GM20000 (cell line): Measurements from ENCODE around the gene HARBI1.

Experiments
- DNase-seq: peaks from one replicate; pipeline ENCODE4 v3.0.0; 2012; ENCODE audit warnings: low spot score
- TF ChIP-seq, protein P1 (sequence below): IDR thresholded peaks from 2 replicates; pipeline ENCODE4 v1.5.1; 2012; ENCODE audit warnings: mild to moderate bottlenecking, control low read depth; ENCODE audit errors: extremely low read depth, missing control alignments

Gene HARBI1

DNA sequence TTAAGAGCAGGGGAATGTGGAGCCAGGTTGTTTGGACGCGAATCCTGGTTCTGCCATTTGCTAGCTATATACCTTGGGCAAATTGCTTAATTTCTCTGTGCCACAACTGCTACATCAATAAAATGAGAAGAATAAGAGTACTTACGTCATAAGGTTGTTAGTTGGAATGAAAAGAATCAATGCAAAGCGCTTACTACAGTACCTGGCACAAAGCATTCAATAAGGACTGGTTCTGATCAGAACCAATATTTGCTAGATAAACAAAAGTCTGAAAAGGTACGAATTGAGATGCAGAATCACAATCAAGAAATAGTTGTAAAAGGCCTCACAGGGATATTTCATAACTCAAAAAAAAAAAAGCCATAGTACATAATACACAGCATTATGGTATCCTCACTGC is 34.4 kb downstream of the HARBI1 start:
- TF ChIP-seq, protein P1, sequence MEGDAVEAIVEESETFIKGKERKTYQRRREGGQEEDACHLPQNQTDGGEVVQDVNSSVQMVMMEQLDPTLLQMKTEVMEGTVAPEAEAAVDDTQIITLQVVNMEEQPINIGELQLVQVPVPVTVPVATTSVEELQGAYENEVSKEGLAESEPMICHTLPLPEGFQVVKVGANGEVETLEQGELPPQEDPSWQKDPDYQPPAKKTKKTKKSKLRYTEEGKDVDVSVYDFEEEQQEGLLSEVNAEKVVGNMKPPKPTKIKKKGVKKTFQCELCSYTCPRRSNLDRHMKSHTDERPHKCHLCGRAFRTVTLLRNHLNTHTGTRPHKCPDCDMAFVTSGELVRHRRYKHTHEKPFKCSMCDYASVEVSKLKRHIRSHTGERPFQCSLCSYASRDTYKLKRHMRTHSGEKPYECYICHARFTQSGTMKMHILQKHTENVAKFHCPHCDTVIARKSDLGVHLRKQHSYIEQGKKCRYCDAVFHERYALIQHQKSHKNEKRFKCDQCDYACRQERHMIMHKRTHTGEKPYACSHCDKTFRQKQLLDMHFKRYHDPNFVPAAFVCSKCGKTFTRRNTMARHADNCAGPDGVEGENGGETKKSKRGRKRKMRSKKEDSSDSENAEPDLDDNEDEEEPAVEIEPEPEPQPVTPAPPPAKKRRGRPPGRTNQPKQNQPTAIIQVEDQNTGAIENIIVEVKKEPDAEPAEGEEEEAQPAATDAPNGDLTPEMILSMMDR = no peak
- no peak for DNase-seq

DNA sequence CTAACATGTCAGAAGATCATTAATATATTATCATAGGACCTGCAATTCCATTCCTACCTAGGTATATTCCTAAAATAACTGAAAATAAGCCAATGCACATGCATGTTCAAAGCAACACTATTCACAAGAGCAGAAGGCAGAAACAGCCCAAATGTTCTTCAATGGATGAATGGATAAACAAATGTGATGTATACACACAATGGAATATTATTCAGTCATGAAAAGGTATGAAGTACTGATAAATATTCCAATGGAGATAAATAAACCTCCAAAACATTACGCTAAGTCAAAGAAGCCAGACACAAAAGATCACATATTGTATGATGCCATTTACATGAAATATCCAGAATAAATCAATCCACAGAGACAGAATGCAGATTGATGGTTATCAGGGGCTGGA is 40.0 kb downstream of the HARBI1 start:
- TF ChIP-seq, protein P1 = no peak
- DNase-seq = no peak

DNA sequence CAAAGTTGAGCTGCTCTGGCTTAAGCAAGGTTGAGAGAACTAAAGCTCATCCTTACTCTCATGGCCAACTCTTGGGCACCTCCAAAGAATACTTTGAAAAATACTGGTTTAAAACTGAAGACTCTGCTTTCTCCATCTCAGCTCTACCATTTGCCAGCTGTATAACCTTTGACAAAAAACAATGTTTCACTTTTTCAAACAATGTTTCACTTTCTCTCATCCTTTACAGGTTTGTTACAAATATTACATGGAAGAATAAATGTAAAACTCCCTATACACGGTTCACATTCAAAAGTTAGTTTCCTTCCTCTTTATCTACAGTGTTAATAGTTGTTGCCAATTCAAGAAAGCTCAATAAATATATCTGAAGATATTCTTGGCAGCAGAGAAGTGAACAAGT is 42.4 kb downstream of the HARBI1 start:
- TF ChIP-seq, protein P1 = no peak
- DNase-seq = no peak

DNA sequence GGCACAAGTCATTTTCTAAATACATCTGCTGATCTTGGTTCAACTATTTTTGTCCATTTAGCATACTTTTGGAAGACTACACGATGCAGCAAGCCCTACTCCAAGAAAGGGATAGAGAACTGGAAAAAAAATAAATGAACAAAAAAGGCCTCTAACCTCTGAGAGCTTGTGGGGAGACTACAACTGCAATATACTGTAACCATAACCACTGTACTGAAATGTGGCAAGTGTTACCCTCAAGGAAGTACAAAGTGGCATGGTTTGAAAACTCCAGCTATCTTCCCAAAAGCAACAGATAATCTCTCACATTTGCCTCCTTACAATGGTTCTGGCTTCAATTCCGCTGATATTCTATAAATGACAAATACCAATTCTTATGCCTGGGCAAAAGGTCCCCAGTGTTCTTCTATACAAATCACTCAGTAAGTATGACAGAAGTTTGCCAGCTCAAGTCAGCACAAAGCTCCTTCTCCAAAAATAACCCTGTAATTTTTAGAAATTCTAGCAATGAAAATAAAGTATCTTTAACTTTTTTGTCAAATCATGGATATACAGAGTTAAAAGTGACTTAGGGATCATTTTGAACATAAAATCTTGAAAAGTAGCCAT is 46.1 kb downstream of the HARBI1 start:
- no peak for DNase-seq
- TF ChIP-seq, protein P1 = no peak

DNA sequence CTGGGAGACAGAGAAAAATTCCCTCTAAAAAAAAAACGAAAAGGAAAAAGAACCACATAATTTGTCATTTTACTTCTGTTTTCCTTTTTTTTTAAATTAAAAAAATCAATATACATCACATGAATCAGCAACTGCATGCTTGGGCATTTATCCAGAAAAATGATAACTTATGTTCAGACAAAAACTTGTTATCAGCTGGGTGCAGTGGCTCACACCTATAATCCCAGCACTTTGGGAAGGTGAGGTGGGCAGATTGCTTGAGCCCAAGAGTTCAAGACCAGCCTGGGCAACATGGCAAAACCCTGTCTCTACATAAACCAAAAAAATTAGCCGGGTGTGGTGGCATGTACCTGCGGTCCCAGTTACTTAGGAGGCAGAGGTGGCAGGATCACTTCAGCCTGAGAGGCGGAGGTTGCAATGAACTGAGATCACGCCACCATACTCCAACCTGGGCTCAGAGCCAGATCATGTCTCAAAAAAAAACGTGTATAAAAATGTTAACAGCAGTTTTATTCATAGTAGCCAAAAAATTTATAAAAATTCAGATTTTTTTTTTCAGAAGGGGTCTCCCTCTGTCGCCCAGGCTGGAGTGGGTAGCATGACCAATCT is 51.7 kb downstream of the HARBI1 start:
- TF ChIP-seq, protein P1 = no peak
- no peak for DNase-seq

DNA sequence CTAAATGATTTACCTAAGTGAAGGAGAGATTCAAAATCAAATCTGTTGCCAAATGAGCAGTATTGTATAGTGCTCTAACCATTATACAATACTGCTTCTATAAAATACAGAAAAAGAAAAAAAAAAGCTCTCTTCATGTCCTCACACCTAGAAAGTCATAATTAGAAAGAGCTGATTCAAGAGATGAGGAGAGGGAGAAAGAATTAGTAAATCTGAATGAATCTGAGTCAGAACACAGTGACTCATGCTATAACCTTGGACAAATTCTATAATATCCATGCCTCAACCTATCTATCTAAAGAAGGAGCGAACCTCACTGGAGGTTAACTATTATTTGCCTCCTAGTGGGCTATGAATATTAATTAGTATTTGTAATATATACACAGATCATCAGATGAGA is 52.6 kb downstream of the HARBI1 start:
- DNase-seq = no peak
- TF ChIP-seq, protein P1 = no peak

DNA sequence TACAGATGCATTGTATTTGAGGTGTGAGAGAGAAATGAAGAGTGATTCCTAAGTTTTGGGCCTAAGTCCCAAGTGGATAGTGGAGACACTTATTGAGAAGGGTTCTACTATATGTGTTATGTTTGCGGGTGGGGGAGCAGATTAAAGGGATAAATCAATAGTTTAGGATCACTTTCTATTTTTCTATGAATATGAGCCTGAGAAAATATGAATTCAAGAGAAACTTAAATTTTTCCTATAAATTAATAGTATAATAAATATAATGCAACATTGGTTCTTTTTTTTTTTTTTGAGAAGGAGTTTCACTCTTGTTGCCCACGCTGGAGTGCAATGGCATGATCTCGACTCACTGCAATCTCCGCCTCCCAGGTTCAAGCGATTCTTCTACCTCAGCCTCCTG is 54.5 kb downstream of the HARBI1 start:
- TF ChIP-seq, protein P1 = no peak
- no peak for DNase-seq
